Muscle of back (tissue), 11 donors: Measurements from ENCODE around the gene ANO3. TPM values are rescaled to one million over a fixed set of nuclear protein-coding genes. Genes with fewer than 3 reads are reported as not detected.

Source experiments
- DNase-seq, 3 donors: peaks; one replicate each; pipeline versions ENCODE4 v3.0.0 to v3.0.0-alpha.2; 2013
- polyA plus RNA-seq, 10 donors: library from polyadenylated mRNA; unstranded; fragments of 120-200 nt; gene quantifications; one replicate each; pipeline ENCODE4 v1.2.1, GENCODE V29; 2013; ENCODE audit not compliant: insufficient read length in 10 of 10

ANO3 gene
- polyA plus RNA-seq, 10 donors: 0.07 to 0.46 (median 0.16) TPM

DNA sequence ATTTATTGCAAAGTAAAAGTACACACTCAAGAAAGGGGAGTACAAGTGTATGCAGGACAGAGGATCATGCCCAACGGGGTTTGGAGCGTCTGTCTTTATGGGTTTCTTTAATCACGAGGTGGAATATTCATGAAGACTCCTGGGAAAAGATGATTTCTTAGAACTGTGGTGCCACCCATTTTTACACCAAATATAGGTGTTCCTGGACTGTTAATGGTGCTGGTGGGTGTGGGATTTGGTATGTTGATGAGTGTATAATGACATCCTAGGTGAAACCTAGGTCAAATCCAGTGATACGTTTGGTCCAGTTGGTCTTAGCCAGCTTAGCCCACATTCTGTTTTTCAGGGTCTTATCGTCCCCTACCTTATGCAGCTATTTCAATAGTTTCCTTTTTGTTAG is 21.1 kb downstream of the ANO3 start:
- DNase-seq: no peak

DNA sequence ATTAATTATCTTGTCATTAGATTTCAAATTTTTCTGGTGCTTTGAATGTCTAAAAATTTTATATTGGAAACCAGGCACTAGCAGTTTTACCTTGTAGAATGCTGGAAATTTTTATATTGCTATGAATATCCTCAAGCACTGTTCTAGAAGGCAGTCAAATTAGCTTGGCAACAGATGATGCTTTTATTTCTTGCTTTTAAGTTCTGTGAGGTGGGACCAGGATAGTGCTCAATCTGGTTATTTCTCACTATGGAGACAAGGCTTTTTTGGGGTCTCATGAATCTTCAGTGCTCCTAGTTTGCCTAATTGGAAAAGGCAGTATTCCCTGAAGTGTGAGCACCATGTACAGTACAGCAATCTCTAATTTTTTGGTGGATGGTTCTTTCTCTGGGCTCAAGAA is 27.1 kb downstream of the ANO3 start:
- DNase-seq: no peak

DNA sequence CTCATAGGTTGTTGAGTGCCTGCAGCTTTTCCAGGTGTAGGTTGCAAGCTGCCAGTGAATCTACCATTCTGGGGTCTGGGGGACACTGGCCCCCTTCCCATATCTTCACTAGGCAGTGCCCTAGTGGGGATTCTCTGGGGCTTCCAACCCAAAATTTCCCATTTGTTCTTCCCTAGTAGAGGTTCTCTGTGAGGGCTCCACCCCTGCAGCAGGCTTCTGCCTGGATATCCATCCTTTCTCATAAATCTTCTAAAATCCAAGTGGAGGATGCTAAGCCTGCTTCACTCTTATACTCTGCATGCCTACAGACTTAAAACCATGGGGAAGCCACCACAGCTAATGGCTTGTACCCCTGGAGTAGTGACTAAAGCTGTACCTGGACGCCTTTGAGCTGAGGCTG is 33.4 kb downstream of the ANO3 start:
- DNase-seq: no peak

DNA sequence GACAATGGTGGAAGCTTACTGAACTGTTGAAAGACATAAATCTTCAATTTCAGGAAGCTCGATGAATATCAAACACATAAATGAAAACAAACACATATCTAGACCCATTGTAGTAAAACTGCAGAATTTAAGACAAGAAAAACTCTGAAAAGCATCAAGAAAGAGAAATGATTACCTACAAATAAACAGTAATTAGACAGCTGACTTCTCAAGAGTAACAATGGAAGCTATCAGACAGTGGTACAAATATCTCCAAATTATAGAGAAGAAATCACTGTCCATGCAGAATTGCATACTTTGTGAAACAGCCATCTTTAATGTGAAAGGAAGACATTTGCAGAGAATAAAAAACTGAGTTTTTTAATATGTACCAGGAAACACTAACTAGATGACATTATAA is 45.7 kb downstream of the ANO3 start:
- no peak for DNase-seq

DNA sequence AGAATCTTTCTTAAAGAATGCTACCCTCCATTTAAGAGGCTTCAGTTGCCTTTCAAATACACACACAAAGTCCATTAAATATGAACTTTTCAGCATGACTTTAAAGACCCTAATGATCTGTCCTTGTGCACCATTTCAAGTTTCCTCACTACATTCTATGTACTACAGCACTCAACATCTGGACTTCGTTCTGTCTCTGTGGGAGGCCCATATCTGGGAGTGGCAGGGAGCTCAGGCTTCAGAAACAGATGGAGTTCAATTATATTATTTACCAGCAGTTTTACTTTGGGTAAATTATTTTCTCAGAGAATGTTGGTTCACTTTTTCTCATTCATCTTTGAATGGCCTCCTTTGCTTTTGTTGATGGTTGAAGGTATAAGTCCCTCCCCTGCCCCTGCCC is 67.4 kb downstream of the ANO3 start:
- no peak for DNase-seq

DNA sequence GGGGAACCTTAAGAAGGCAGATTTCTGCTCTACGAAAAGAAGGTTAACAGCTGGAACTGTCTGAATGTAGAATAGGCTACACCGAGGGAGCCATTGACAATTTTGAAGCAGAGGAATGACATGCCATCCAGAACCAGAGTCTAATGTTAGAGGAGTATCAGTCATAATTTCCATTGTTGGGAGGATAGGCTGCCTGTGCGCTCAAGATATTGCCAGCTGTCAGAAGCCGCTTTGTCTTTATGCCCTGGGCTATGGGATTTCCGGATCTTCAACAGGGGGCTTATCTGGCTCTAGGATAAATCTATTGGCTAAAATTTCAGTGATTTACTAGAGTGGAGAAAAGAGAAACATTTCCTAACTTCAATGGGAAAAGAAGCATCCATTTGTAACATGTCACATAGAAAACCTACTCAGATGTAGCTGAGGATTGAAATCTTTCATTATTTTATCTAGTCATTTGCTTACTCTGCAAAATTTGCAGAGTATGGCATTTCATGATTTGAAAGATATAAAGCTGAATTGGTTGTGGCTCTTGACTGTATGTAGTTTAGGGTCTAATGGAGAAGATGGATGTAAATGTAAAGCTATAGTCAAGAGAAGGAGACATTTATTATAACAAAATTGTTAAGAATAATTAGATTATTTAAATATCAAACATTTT is 78.9 kb downstream of the ANO3 start:
- DNase-seq: no peak

DNA sequence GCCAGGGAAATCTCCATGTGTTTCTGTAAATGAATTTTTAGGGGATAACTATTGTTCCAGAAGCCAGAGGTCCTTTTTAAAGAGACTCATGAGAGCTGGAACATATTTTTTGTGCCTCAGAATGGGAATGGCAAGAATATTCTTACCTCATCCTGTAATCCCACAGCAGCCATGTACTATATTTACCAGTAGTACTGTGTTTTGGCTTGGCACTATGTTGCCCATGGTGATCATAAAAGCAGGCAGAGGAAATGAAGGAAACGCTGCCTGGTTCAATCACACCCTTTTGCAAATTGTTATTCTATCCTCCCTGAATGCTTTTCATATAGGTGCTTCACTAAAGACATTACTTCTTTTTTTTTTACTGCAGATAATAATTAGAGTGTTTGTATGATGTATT is 81.0 kb downstream of the ANO3 start:
- DNase-seq: no peak

DNA sequence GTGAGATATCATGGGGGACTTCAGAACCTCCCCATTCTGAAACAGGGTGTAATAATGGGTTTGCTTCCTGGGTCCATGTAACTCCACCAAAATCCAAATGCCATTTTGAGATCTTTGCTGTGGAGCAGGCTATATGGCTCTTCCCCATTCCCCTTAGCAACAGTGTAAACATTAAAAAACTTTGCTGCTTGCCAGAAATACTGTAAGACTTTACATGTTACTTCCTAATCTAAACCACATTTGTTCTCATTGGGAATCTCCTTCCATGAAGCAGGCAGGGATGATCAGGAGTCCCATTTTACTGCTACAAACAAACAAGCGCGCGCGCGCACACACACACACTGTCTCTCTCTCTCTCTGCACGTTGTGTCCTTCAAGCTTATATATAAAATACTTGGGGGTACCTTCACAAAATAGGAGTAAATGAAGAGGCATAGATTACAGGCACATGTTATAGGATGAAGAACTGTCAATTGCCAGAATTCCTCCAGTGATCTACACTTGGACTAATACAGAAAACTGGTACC is 86.5 kb downstream of the ANO3 start:
- DNase-seq: peak; percentile 27 to 74 (median 49)

DNA sequence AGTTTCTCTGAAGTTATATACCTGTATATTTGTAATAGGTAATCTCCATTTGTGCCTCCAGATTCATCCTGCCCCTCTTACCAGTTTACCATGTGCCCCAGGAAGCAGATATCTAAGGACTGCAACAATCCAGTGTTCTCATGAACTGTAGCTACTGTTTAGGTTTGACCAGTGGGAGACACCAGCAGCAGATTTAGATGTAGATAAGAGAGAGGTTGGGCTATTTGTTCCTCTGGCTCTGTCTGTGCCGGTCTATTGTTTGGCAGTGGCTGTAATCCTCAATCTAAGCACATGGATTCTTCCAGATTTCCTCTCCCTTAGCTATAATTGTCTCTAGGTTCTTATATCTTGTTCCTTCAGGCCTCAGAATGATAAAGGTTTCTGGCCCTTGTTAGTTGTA is 88.4 kb downstream of the ANO3 start:
- no peak for DNase-seq

DNA sequence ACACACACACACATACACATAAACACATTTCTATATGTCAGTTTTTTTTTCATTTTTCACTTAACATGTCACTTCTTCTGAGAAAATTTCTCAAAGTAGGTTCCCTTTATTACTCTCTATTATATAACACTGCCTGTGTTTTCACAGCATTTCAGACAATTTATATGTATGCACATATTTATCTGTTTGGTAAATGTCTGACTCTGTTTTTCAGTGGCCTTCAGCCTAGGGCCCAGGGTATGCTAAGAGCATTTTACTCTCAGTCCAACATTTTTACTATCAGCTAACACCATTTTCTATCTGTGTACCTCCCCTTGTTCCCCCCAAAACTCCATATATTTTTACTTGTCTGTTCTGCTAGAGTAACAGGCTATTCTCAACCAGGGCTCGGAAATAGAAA is 92.3 kb downstream of the ANO3 start:
- DNase-seq: no peak

DNA sequence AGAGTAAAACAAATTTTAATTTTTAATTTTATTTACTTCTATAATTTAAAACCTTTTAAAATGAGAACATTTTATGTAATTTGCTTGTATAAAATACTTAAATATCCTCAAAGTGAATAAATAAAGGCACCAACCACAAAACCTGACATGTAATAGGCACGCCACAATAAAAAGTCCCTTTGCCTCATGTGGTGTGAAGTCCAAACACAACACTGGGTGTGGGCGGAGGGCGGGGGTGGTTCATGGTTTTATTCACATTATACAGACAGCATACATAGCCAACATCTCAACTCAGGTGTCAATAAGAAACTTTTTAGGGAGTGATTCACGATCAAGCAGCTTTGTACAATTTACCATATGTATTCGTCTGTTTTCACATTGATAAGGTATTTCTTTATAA is 107.9 kb downstream of the ANO3 start:
- no peak for DNase-seq

DNA sequence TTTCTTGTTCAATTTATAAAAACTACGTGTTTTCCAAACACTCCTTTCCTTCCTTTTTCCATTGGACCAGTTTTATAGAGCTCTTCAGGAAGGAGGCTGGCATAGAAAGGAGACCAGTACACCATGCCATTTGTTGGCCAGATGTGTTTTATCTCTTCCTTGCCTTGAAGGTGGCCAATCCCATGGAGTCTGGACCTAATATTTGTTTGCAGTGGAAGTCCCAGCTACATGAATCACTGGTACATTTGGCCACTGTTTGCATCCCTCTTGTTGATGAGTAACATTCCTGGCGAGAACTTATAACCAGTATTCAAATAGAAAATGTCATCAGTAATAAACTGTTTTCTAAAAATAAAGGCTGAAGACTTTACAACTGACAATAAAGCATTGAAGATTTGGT is 110.2 kb downstream of the ANO3 start:
- peak in 1 of 3 donors; percentile 7 for DNase-seq

DNA sequence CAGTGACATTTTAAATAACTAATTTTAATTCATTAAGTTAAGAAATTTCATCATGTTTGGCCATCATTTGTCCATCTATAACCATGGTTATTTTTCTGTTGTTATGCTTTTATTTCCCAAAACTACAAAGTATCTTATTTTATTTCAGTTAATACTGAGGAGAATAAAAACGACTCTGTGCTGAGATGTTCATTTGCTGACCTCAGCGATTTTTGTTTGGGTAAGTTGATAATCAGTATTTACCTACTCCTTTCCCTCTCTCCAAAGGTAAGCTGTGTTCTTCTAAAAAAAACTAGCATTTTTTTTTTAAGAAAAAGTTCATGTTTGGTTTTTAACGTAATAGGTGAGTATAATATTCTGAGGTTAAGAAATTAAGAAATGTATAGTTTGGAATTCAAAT is 111.7 kb downstream of the ANO3 start:
- DNase-seq: no peak

DNA sequence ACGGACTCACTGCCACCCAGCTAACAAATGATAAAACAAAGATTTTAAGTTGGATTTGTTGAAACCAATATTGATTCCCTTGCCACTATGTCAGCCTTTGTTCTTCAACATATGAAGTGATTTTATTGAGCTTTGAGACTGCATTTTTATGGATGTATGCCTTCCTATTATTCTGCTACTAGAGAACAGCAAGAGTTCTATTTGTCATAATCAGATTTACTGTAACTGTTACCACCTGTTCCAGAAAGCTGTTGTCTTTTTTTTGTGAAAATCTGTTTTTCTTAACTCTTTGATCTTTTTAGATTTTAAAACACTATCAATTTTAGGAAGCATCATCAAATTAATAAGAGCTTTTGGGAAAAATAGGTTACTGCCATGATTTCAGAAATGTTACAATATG is 125.7 kb downstream of the ANO3 start:
- DNase-seq: no peak

DNA sequence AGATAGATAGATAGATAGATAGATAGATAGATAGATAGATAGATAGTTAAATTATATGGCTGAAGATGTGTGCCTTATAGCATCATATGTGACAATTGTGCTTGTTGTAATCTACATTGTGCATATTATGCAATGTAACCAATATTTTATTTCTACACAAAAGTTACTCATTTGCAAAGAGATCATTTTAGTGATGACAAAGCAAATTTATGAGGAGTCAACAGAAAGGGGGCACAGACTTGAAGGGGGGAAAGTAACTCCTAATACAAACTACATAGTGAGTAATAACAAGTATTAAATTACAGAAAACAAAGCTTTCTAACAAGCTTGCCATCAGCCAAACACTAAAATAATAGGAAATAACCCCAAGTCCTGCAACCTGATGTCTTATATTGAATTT is 133.3 kb downstream of the ANO3 start:
- no peak for DNase-seq

DNA sequence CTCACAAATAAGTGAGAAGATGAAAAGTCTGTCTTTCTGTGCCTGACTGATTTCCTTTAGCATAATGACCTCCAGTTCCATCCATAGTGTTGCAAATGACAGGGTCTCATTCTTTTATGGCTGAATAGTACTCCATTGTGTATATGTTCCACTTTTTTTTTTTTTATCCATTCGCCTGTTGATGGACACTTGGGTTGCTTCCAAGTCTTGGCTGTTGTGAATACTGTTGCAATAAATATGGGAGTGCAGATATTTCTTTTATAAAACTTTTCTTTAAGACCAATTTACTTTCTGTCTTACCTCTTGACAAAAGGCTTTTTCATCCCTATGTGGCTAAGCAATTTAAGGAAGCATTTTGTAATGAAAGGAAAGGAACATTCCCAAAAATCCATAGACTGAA is 135.6 kb downstream of the ANO3 start:
- no peak for DNase-seq

DNA sequence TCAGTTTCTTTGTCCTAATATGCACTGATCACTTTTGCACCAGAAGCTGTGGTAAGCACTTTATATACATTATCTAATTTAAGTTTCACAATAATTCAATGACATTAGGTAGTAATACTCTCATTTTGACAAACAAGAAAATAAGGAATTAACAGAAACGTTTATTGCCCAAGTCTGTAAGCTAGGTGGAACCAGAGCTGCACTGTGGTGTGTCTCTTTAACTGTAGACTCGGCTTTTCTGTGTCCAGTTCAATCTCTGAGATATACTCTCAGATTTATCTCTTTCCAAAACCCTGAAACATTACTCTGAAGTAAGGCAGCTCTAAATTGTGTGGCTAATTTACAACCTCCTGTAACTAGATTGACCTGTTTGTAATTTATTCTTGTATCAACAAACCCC is 139.1 kb downstream of the ANO3 start:
- peak in 2 of 3 donors; percentile 2 to 22 for DNase-seq

DNA sequence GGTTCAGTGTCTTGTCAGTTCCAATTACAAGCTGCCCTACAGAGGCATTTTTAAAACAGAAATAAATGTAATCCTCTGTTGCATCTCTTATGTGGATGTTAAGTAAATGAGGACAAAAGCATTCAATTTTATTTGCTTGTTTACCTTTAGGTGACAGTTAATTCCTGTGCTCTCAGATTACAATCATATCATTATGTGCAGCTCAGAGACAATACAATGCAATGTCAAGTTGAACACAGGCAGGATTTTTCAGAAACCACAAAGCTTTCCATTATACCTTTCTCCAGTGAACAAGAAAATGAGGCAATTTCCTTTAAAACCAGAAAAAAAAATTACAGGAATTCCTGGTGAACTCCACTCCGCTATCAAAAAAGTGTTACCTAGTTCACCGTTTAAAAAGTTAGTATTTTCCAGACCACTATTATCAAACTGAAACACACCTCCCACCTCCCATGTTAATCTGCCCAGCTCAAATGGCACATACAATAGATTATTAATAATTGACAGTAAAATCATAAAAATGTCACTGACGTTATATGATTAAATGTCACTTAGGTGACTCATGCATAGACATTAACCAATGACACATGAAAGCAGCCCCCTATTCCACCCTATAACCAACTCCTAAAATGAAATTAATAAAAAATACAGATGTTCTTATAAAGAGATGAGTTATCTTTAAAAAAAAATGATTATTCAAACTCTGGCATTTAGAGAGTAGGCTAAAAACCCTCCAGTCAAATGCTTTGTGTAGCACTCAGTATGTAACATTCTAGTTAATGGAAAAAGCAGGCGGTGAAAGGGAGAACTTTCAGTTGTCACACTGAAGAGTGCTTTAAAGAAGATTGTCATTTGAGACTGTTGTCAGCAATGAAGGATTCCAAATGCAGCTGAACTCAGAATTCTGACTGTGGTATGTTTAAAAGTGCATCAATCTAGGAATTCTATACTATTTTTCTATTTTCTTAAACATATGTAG is 141.6 kb downstream of the ANO3 start:
- DNase-seq: peak in 1 of 3 donors; percentile 24

DNA sequence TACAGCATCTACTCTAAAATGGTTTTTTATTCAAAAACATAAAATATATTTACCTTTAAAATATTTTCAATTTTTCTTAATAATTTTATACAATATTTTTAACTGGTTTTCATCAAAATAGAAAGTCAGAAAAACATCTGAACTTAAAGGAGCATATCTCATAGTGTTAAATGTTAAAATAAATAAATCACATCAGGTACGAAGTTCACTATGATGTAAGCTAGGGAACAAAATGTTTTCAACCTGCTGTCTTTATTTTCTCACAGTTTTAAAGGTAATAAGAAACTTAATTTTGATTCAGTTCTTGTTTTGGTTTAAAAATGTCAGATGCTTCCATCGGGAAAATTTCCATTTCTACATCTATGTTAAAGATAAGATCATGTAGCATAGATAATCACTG is 142.5 kb downstream of the ANO3 start:
- DNase-seq: no peak

DNA sequence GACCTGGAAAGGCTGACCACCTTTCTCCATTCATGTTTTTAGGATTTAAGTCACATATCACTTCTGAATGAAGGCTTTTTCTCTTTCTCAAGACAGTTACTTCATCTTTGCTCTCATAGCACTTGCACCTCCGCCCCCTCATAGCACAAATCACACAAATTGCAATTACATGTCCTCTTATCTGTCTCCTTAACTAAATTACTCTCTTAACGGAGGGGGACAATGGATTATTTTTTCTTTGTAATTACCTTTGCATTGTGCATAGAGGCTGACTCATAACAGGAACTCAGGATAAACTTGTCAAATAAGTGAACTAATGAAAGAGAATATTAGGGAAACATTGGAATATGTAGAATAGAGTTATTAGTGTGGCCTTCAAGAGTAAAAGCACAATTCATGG is 145.5 kb downstream of the ANO3 start:
- no peak for DNase-seq

DNA sequence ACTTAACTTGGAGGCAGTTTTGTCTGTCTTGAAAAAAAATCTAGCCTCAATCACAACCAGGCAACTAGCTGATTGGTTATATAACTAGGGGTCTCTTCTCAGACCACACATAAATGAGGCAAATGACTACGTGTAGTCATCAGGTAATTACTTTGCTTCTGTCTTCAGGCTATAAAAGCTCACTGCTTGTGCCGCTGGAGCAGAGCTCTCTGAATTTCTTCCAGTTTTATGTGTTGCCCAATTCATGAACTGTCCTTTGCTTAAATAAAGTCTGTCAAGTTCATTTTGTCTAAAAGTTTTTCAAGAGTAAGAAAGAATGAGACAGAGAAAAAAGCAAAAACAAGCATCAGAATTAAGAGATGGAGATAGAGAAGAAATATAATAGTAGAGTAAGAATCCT is 146.8 kb downstream of the ANO3 start:
- peak in 1 of 3 donors; percentile 9 for DNase-seq

DNA sequence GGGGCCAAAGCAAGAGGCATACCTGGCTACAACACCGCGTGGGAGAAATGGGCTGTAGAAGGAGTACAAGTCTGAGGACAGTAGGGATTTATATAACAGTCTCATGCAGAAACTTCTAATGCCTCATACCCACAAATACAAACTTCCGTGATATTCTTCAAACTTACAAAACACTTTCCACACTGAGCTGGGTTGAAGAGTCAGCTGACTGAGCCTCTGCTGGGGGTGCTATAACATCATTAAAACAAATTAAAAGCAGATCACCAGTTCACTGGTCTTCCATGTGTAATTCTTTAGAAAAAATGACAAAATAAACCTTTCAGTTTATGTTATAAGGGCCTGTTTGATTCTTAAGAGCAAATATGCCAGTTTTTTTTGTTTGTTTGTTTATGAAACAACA is 148.1 kb downstream of the ANO3 start:
- DNase-seq: no peak

DNA sequence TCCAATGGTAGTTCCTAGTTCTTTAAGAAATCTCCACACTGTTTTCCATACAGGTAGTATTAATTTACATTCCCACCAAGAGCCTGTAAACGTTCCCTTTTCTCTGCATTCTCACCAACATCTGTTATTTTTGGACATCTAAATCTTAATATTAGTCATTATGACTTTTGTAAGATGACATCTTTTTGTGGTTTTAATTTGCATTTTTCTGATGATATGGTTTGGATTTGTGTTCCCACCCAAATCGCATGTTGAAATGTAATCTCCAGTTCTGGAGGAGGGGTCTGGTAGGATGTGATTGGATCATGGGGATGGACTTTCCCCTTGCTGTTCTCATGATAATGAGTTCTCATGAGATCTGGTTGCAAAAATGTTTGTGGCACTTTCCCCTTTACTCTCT is 151.2 kb downstream of the ANO3 start:
- DNase-seq: no peak
